Measurements from ENCODE around the gene MUC20.
"Not testable (repeated sequence)": the region's sequence is repeated elsewhere in the genome, so short reads cannot be mapped to it uniquely, and the experiment has no call there.

MUC20 gene

DNA sequence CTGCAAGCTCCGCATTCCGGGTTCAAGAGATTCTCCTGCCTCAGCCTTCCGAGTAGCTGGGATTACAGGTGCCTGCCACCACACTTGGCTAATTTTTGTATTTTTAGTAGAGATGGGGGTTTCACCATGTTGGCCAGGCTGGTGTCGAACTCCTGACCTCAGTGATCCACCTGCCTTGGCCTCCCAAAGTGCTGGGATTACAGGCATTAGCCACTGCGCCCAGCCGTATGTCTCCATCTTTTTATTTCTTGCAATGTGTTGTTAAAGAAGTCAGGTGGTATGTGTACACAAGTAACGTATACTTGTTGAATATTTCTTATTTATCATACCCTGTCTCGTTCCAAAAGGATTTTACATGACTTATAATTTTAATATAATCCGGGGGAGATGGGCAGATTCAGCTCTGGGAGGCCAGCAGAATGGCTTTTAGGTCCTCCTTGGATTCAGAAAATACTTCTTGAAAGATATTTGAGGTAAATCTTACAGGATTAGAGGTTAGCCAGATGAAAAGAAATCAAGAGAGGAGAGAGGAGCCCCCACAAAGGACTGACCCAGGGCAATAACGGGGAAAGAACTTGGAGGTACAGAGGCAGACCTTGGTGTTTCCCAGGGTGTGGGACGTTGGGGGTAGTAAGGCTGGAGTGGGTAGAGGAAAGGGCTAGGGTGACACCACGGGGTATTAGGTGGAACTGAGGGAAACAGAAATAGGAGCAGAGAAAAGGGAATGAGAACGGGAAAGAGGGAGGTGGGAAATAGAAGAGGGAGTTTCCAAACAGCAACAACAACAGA, 27.2 kb upstream of the MUC20 start:
- no peak for DNase-seq

DNA sequence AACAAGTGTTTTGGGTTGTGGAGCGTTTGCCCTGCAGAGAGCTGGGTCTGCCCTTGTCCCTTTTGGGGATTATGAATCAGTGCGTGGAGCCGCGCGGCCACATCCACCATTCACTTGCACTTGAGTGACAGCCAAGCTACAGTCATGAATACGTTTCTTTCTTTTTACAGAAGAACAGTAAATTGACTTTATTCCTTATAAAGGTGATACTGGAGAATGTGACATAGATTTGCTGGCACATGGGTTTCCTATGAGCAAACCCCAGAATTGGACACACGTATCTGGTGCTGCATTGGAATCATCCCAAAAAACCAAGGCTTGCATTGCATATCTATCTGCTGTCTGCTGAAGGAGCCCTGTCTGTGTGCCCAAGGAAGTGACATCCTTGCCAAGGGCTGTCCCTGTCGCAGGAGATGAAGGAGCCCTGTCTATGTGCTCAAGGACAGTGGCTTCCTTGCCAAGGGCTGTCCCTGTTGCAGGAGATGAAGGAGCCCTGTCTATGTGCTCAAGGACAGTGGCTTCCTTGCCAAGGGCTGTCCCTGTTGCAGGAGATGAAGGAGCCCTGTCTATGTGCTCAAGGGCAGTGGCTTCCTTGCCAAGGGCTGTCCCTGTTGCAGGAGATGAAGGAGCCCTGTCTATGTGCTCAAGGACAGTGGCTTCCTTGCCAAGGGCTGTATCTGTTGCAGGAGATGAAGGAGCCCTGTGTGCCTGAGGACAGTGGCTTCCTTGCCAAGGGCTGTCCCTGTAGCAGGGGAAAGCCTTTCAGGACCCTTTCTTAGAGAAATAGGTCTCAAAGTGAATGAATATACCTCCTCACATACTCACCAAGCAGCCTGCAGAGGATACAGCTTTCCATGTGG, 26.3 kb upstream of the MUC20 start:
- DNase-seq: not testable (repeated sequence)

DNA sequence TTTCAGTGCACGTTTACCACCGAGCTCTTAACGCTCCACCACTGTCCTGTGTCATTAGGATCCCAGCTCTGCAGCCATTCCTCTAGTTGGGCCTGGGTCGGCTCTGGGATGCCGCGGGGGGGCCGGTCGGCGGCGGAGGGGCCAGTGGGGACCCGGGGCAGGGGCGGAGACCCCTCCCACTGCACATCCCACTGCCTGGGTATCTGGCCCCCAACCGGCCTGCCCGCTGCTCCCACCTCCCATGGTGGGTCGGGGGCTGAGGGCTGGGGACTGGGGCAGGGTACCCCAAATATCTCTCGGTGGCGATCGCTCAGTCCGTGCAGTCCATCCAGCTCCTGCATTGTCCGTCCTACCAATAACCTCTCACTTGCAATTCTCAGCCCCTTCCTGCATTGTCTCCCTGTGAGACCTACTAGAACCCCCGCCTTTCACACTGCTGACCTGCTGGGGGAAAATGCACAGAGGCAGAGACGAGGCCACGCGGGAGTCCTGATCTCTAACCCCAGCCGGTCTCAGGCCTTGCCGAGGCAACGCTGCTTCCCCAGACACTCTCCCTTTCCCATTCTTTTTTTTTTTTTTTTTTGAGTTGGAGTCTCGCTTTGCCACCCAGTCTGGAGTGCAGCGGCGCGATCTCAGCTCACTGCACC, 24.0 kb upstream of the MUC20 start:
- DNase-seq: no peak

DNA sequence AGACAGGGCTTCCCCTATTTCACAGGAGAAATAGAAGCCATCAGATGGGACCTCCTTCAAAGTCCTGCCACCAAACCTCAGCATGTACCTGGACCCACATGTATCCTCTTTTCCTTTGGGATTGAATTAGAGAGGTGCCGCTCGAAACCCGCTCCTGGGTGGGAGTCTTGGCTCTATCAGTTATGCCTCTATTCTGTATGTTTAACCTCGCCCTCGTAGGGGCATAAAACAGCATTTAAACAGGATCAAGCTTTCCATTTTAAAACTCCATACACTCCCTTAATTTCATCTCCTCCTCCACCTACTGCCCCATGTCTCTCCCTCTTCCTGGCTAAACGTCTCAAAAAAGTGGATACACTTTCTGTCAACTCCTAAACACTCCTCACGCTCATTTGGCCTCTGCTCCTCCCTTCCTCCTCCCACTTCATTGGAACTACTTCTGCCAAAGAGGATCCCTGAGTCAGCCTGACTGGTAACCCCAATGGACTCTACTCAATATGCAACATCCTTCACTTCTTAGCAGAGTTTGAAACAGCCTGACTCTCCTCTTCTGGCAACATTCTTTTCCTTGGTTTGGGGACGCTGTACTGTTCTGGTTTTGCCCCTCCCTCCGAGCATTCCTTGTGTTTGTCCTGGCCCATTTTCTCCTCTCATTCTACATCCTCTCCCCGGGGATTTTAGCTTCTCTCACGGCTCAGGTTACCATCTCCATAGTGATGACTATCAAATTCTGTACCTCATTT, 23.0 kb upstream of the MUC20 start:
- DNase-seq: no peak

DNA sequence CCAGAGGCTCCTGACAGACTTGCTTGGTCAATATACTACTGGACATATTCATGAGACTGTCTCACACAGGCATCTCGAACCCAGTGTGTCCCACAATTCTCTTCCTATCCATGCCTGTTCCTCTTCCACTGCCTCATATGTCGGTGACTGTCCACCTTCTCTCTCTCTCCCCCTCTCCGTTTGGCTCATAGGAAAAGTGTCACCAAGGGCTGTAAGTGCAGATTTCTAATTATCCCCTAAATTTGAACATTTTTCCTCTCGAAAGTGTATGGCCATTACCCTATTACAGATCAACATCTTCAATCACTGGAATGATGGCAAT, 22.5 kb upstream of the MUC20 start:
- DNase-seq: no peak

DNA sequence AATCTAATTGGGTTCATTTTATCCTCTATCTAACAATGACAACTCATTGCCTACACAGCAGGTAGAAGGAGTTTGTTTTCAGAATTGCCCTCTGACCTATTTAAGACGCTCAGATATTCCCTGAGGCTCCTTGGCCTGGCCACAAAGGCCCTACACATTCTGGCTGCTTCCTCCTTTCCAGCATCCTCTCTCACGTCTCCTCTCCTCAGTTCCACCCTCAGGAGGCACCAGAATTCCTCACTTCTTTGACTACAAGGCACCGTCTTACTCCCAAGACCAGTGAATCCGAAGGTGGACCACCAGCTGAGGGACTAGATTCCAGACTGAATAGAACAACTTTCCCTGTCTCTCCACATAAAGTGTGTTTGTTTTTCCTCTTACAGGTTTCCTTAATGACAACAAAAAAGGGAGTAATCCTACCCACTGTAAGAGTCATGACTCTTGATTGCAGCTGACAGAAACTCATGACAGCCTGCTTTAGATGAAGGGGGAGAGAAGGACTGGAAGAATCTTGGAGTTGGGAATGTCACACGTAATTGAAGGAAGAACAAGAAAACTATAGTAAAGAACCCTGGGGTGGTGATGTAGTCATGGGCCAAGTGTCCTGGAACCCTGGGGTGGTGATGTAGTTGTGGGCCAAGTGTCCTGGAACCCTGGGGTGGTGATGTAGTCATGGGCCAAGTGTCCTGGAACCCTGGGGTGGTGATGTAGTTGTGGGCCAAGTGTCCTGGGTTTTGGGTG, 22.0 kb upstream of the MUC20 start:
- no peak for DNase-seq

DNA sequence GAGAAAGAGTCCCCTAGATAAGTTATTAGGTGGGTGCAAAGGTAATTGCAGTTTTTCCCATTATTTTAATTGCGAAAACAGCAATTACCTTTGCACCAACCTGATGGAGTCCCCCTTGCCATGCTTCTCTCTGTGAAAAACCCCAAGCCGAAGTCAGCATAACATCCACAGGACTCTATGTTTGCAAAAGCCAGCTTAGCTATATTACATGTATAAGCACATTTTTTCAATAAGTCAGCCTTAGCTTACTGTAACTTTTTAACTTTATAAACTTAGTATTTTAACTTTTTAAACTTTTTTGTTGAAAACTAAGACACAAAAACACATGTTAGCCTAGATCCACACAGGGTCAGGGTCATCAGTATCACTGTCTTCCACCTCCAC, 21.4 kb upstream of the MUC20 start:
- no peak for DNase-seq

DNA sequence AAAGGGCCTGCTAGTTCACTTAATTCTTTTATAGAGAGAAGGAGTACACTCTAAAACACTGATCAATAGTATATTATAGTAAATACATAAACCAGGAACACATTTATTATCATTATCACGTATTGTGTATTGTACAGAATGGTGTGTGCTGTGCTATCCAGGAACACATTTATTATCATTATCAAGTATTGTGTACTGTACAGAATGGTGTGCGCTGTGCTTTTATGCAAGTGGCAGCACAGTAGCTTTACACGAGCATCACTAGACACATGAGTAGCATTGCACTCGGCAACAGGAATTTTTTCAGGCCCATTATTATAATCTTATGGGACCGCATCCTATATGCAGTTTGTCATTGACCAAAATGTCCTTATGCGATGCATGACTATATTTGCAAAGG, 20.9 kb upstream of the MUC20 start:
- DNase-seq: no peak

DNA sequence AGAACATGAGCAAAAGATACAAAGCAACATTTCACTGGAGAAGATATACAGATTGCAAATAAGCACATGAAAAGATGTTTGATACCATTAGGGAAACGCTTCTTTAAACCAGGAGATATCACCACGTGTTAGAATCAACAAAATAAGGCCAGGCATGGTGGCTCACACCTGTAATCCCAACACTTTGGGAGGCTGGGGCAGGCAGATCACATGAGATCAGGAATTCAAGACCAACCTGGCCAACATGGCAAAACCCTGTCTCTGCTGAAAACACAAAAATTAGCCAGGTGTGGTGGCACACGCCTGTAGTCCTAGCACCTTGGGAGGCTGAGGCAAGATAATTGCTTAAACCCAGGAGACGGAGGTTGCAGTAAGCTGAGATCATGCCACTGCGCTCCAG, 20.5 kb upstream of the MUC20 start:
- DNase-seq: no peak

DNA sequence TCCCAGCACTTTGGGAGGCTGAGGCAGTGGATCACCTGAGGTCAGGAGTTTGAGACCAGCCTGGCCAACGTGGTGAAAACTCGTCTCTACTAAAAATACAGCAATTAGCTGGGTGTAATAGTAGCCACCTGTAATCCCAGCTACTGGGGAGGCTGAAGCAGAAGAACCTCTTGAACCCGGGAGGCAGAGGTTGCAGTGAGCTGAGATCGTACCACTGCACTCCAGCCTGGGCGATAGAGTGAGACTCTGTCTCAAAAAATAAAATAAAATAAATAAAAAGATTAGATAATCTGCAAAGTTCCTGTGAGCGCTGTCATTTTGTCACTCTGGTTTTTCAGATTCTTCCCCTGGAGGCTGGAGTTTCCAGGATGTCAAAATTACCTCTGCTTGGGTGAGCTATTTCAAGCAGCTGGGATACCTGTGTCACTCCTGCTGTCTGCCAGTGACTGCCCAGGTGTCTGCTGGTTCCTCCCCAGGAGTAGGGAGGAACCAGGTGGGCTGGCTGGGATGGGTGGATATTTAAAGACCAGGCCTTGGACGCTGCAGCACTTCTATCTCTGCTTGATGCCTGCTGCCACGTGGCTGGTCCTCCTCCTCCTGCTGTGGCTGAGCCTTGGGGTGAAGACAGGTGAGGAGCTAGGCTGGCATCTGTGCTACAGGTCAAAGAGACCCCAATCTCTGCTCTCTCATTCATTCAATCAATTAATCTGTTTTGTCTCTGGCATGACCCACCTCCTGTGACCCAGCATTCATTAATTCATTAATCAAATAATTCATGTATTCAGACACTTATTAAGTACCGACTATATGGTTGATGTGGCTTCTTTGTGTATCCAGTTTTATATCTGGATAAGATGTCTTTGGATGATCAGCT, 19.5 kb upstream of the MUC20 start:
- no peak for DNase-seq

DNA sequence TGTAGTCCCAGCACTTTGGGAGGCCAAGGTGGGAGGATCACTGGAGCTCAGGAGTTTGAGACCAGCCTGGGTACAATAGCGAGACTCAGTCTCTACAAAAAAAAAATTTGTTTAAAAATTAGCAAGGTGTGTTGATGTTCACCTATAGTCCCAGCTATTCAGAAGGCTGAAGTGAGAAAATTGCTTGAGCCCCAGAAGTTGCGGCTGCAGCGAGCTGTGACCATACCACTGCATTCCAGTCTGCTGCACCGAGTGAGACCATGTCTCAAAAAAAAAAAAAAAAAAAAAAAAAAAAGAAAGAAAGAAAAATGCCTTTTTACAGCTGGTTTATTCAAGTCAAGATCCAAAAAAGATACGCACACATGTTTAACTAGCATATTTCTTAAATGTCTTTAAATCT, 17.0 kb upstream of the MUC20 start:
- no peak for DNase-seq

DNA sequence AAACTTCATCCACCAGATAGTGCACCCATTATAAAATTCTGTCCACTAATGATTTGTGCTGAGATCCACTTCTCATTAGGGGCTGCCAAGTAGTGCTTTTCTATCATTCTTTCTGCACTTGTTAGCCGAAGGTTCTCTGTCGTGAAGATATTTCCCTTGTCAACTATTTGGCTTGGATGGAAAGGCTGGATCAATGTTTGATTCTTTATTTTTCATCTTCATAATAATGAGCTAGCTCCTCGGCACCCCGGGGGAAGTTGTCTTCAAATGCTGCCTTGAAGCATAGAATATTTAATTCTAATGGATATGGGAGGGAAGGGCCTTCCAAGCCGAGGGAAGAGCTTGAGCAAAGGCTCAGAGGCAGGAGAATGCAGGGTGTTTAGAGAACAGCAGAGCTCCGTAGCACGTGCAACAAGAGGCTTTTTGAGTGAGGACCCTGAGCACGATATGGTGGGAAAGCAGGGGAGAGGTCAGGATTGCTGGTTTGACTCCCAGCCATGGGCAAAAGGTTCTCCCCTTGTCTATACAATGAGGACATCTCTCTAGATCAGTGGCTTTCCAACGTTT, 16.3 kb upstream of the MUC20 start:
- no peak for DNase-seq

DNA sequence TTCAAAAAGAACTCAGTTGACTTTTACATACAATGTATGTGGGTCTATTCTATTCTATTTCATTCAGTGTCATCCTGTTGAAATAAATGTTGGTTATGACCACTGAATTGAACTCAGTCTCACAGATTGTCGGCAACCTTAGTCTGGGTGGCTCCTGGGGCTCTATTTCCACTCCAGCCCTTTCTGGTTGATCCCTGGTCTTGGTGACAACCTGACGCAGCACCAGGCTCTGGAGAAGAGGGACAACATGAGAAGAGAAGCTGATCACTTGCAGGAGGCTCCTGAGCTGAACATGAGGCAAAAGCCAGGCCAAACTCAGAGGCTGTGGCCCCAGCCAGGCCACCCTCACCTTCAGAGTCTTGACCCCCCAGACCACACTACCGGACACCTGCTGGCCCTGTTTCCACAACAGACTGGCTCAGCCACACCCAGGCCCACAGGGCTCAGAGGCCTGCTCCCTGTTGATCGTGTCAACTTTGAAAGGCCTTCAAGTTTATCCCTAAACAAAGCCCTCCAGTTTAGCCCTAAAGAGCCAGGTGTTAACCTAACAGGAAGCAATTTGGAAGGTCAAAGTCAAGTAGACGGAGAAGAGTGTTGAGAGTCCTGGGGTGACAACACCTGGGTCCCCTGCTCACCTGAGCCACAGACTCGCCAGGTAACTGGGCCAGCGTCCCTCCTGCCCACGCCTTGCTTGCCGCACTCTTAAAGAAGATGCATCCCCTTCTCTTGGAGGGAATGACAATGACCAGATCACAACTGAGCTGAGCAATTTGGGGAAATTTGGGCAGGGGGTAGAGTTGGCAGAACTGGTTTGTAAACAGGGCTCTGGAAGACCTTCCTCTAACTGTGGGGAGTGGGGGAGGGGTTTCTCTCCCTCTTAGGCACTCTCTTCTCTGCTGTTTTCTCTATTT, 15.4 kb upstream of the MUC20 start:
- no peak for DNase-seq

DNA sequence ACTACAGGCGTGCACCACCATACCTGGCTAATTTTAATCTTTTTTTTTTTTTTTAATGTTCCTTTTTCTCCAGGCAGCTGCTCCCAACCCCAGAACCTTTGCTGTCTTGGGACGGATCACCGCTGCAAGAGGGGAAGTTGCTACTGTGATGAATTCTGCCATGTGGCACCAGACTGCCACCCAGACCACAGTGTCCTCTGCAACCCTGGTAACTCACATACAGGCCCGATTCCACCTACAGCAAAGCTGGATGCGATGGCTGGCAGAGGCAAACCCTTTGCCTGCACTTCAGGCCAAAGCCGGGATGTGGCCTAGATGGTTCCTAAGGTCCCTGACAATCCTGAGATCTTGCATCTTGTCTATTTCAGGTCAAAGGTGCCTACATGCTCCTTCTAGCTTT, 12.7 kb upstream of the MUC20 start:
- DNase-seq: no peak

DNA sequence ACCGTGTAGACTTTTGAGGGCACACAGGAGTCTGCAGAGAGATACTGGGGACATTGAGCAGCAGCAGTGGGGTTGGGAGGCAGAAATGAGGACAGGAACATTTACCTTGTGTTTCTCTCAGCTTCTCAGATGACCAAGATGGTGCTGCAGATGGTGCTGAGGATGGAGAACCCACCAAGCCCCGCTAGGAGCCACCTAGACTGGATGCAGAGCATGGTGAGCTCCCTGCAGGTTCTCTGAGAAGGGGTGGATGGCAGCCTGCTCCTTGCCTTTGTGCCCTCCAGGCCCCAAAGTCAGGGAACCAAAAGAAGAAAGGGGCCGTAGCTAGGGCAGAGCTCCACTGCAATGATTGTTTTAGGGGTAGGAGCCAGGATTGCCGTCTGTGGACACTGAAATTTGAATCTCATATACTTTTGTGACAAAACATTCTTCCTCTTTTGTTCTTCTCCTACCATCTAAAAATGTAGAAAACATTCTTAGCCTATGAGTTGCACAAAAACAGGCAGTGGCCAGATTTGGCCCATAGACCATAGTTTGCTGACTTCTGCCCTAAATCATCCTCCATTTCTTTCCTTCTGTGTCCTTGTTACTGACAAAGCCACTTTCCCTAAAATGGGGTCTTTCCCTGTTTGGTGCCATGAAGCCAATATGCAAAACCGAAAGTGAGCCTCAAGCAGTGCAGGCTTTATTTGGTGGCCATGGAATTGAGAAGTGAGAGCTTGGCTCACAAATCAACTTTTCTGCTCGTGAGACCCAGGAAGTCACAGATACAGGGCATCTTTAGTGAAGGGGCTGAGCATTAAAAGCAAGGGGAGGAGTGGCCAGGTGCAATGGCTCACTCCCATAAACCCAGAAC, 11.9 kb upstream of the MUC20 start:
- DNase-seq: no peak

DNA sequence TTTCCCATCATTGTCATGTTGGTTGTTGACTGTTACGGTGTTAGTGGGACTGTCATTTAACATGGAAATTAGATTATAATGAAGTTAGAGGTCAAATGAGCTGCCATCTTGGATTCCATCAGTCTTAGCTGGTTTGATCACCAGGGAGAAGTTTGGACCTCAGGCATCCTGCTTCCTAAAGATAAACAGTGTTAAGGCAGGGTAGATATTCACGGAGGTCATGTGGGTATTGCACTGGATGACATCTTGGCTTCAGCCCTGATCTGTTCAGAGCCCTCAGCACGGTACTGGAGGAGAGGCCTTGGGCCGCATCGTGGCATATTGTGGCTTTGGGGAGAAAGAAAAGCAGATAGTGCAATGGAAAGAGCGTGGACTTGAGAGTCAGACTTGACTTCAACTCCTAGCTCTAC, 11.1 kb upstream of the MUC20 start:
- no peak for DNase-seq

DNA sequence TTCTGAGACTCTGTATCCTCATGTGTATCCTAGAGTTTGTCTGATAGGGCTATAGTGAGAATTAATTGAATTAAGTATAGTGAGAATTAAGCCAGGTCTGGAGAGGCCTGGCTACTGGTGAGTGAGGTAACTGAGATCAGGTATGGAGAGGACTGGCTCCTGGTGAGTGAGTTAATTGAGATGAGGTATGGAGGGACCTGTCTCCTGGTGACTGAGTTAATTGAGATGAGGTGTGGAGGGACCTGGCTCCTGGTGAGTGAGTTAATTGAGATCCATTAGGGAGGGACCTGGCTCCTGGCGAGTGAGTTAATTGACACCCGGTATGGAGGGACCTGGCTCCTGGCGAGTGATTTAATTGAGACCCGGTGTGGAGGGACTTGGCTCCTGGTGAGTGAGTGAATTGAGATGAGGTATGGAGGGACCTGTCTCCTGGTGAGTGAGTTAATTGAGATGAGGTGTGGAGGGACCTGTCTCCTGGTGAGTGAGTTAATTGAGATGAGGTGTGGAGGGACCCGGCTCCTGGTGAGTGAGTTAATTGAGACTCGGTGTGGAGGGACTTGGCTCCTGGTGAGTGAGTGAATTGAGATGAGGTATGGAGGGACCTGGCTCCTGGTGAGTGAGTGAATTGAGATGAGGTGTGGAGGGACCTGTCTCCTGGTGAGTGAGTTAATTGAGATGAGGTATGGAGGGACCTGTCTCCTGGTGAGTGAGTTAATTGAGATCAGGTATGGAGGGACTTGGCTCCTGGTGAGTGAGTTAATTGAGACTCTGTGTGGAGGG, 10.5 kb upstream of the MUC20 start:
- not testable (repeated sequence) for DNase-seq
